Peyer's patch (tissue), 4 donors: ENCODE data around the gene CST1.
"Not testable (repeated sequence)": the region's sequence is repeated elsewhere in the genome, so short reads cannot be mapped to it uniquely, and the experiment has no call there.

Experiments used
- POLR2A ChIP-seq, 2 donors: fragments of 450-650 bp; IDR thresholded peaks; one replicate each; pipeline ENCODE4 v1.5.1; 2017; ENCODE audit warnings: antibody characterized with exemption in 2 of 2, mild to moderate bottlenecking in 2 of 2, moderate library complexity in 2 of 2
- TF ChIP-seq, protein P1 (sequence below), 6 experiments: fragments of 450-650 bp in 4 of 6; fragments of 200-600 bp in 2 of 6; sonication (generic) in 1 of 6; IDR thresholded peaks; one replicate each; pipeline ENCODE4 v1.5.1; 2017 to 2019; ENCODE audit warnings: antibody characterized with exemption in 6 of 6, mild to moderate bottlenecking in 3 of 6, moderate library complexity in 1 of 6

DNA sequence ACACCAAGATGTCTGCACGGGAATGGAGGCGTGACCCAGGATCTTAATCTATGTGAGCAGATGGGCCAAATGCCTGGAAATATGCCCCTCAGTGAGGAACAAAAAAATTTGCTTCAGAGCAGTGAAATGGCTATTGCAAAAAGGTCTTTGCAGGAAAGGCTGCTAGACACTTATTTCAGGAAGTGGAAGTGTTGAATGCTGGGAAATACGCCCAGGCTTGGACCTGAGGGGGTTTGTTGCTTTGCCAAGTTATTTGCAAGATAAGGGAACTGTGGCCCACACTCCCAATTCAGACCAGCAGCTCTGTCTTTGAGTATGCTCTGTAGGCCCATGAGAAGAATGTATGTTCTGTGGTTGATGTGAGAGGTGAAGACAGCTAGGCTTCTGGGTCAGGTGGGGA is 15.3 kb downstream of the CST1 start:
- TF ChIP-seq, protein P1, sequence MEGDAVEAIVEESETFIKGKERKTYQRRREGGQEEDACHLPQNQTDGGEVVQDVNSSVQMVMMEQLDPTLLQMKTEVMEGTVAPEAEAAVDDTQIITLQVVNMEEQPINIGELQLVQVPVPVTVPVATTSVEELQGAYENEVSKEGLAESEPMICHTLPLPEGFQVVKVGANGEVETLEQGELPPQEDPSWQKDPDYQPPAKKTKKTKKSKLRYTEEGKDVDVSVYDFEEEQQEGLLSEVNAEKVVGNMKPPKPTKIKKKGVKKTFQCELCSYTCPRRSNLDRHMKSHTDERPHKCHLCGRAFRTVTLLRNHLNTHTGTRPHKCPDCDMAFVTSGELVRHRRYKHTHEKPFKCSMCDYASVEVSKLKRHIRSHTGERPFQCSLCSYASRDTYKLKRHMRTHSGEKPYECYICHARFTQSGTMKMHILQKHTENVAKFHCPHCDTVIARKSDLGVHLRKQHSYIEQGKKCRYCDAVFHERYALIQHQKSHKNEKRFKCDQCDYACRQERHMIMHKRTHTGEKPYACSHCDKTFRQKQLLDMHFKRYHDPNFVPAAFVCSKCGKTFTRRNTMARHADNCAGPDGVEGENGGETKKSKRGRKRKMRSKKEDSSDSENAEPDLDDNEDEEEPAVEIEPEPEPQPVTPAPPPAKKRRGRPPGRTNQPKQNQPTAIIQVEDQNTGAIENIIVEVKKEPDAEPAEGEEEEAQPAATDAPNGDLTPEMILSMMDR (IDR thresholded peaks at IDR 0.05): not testable (repeated sequence)
- not testable (repeated sequence) for TF ChIP-seq POLR2A (IDR thresholded peaks at IDR 0.05)
